GM23248 (cell line): ENCODE data around the gene FOSL1.

Source experiments
- EZH2 ChIP-seq: fragments of 200-600 bp; sonication (generic); IDR thresholded peaks from 2 replicates; pipeline ENCODE4 v1.6.1; 2018; ENCODE audit warnings: antibody characterized with exemption, mild to moderate bottlenecking; ENCODE audit not compliant: insufficient read depth, poor library complexity, severe bottlenecking
- EZH2phosphoT487 ChIP-seq: fragments of 200-600 bp; sonication (generic); IDR thresholded peaks from 2 replicates; pipeline ENCODE4 v1.6.1; 2018; ENCODE audit warnings: antibody characterized with exemption, moderate library complexity, mild to moderate bottlenecking, low read depth; ENCODE audit not compliant: insufficient read depth

GRCh38 chr11:65855927-65856363, 44.2 kb downstream of the FOSL1 start:
- TF ChIP-seq EZH2 (no peak), EZH2phosphoT487 (no peak)
